Lower lobe of right lung (tissue), 2 donors: ENCODE measurements around the gene FNBP1. TPM values are rescaled to one million over a fixed set of nuclear protein-coding genes. Genes with fewer than 3 reads are reported as not detected.

ENCODE experiments used
- ATAC-seq, 2 donors: fragments of 200-7000 bp; cut with Tn5 transposase; one replicate each; pipeline ENCODE4 v1.9.1; 2020 to 2022; ENCODE audit warnings: mild to moderate bottlenecking in 2 of 2, moderate library complexity in 2 of 2
- DNase-seq: peaks from one replicate; pipeline ENCODE4 v3.0.0-alpha.2; 2020
- H3K27ac ChIP-seq: fragments of 200-600 bp; one replicate; pipeline ENCODE4 v1.8.0; 2022
- H3K27me3 ChIP-seq: fragments of 200-600 bp; one replicate; pipeline ENCODE4 v1.8.0; 2022; ENCODE audit warnings: low read depth
- H3K36me3 ChIP-seq: fragments of 200-600 bp; one replicate; pipeline ENCODE4 v1.8.0; 2022; ENCODE audit warnings: mild to moderate bottlenecking
- H3K4me1 ChIP-seq: fragments of 200-600 bp; one replicate; pipeline ENCODE4 v1.8.0; 2022
- H3K4me3 ChIP-seq: fragments of 200-600 bp; one replicate; pipeline ENCODE4 v1.8.0; 2022; ENCODE audit warnings: mild to moderate bottlenecking
- H3K9me3 ChIP-seq: fragments of 200-600 bp; one replicate; pipeline ENCODE4 v1.8.0; 2022
- CTCF ChIP-seq: fragments of 200-600 bp; IDR thresholded peaks from one replicate; pipeline ENCODE4 v1.8.0; 2022; ENCODE audit warnings: antibody characterized with exemption, mild to moderate bottlenecking
- intact Hi-C: fragments of 100-400 bp; cut with DNase I; formaldehyde crosslinking; loops from one replicate; pipeline ENCODE4 v1.11.0; 2022
- total RNA-seq: library from RNA; stranded (reverse); fragmentation: NEBNext Ultra II Directional; extraction: Animal tissue kit (Norgen Biotek cat#: 25700); gene quantifications from one replicate; pipeline ENCODE4 v1.2.1, GENCODE V29; 2021
- donor health status: DM: no; HTN: yes; CAD: no; lungs with severe emphysema.

Gene FNBP1
- total RNA-seq, 1 donor from 2014 or later: 61.1 TPM

GRCh38 chr9:129930743-129931142 is 112.2 kb downstream of the FNBP1 start:
- H3K27ac ChIP-seq: no peak overlapping the region
- intact Hi-C loops: no loop called here
- no peaks in the 10 kb centered on the region for H3K27me3 ChIP-seq
- DNase-seq (no peak), ATAC-seq (no peak)
- H3K9me3 ChIP-seq: no peaks in the 10 kb centered on the region
- H3K4me1 ChIP-seq: peaks cover 44% of the 10 kb centered on the region
- H3K4me3 ChIP-seq: no peak overlapping the region
- TF ChIP-seq CTCF: no peak
- peaks cover 36% of the 10 kb centered on the region for H3K36me3 ChIP-seq

- intact Hi-C loops: no loop called here
Observed at GRCh38 chr9:129929496-129930125, 113.4 kb downstream of the FNBP1 start.

GRCh38 chr9:129923589-129923988 is 119.4 kb downstream of the FNBP1 start:
- no peaks in the 10 kb centered on the region for H3K4me1 ChIP-seq
- H3K27ac ChIP-seq: no peak overlapping the region
- DNase-seq: no peak
- no peaks in the 10 kb centered on the region for H3K27me3 ChIP-seq
- intact Hi-C loops: no loop called here
- ATAC-seq: no peak
- peaks cover 72% of the 10 kb centered on the region for H3K36me3 ChIP-seq
- H3K4me3 ChIP-seq: no peak overlapping the region
- TF ChIP-seq CTCF: no peak
- no peaks in the 10 kb centered on the region for H3K9me3 ChIP-seq

More at GRCh38 chr9:129929496-129930125, 113.4 kb downstream of the FNBP1 start:
- Histone ChIP-seq H3K9me3 (no peaks in the 10 kb centered on the region), H3K27me3 (no peaks in the 10 kb centered on the region), H3K27ac (no peak overlapping the region), H3K4me3 (no peak overlapping the region), H3K4me1 (peaks cover 32% of the 10 kb centered on the region), H3K36me3 (peaks cover 47% of the 10 kb centered on the region)
- no peak for DNase-seq
- no peak for TF ChIP-seq CTCF
- ATAC-seq: no peak

- no peaks in the 10 kb centered on the region for H3K9me3 ChIP-seq
- intact Hi-C loops: no loop called here
- ATAC-seq (no peak), DNase-seq (no peak)
- no peaks in the 10 kb centered on the region for H3K27me3 ChIP-seq
- H3K36me3 ChIP-seq: peaks cover 63% of the 10 kb centered on the region
- TF ChIP-seq CTCF: no peak
- H3K4me1 ChIP-seq: no peaks in the 10 kb centered on the region
- H3K27ac ChIP-seq: no peak overlapping the region
- H3K4me3 ChIP-seq: no peak overlapping the region
Observed at GRCh38 chr9:129921905-129922304, 121.1 kb downstream of the FNBP1 start.

- intact Hi-C loops: no loop called here
- ATAC-seq (peak; percentile 15 to 16), DNase-seq (no peak)
- peaks cover 43% of the 10 kb centered on the region for H3K36me3 ChIP-seq
- H3K4me3 ChIP-seq: no peak overlapping the region
- H3K4me1 ChIP-seq: no peaks in the 10 kb centered on the region
- no peaks in the 10 kb centered on the region for H3K9me3 ChIP-seq
- no peaks in the 10 kb centered on the region for H3K27me3 ChIP-seq
- no peak for TF ChIP-seq CTCF
- H3K27ac ChIP-seq: no peak overlapping the region
Observed at GRCh38 chr9:129919841-129920240, 123.1 kb downstream of the FNBP1 start.
